Neural progenitor cell (in vitro differentiated cells): ENCODE data around the gene VPS13D. TPM values are rescaled to one million over a fixed set of nuclear protein-coding genes. Genes with fewer than 3 reads are reported as not detected.

ENCODE experiments used
- DNase-seq: peaks from one replicate; pipeline ENCODE4 v3.0.0-alpha.2; 2016; ENCODE audit warnings: low spot score
- H2AFZ ChIP-seq: fragments of 200-600 bp; sonication (generic); replicated peaks from 2 replicates; pipeline ENCODE4 v1.6.1; 2016; ENCODE audit warnings: antibody characterized with exemption
- H3F3A ChIP-seq: fragments of 200-600 bp; sonication (generic); 2 replicates; pipeline ENCODE4 v1.6.1; 2016; ENCODE audit warnings: antibody characterized with exemption, low read depth
- H3K27ac ChIP-seq: fragments of 200-600 bp; sonication (generic); 2 replicates; pipeline ENCODE4 v1.5.1; 2016; ENCODE audit warnings: mild to moderate bottlenecking
- H3K27me3 ChIP-seq: fragments of 200-600 bp; sonication (generic); 2 replicates; pipeline ENCODE4 v1.6.1; 2016; ENCODE audit warnings: mild to moderate bottlenecking, moderate library complexity
- H3K36me3 ChIP-seq: fragments of 200-600 bp; sonication (generic); 2 replicates; pipeline ENCODE4 v1.5.1; 2016
- H3K4me1 ChIP-seq: fragments of 200-600 bp; sonication (generic); 2 replicates; pipeline ENCODE4 v1.6.1; 2016; ENCODE audit warnings: mixed run types
- H3K4me2 ChIP-seq: fragments of 200-600 bp; sonication (generic); 2 replicates; pipeline ENCODE4 v1.6.1; 2016
- H3K4me3 ChIP-seq: fragments of 200-600 bp; sonication (generic); 2 replicates; pipeline ENCODE4 v1.5.1; 2016
- H3K79me2 ChIP-seq: fragments of 200-600 bp; sonication (generic); 2 replicates; pipeline ENCODE4 v1.6.1; 2016; ENCODE audit warnings: low read depth
- H3K9ac ChIP-seq: fragments of 200-600 bp; sonication (generic); 2 replicates; pipeline ENCODE4 v1.6.1; 2016
- H3K9me3 ChIP-seq: fragments of 200-600 bp; sonication (generic); 2 replicates; pipeline ENCODE4 v1.5.1; 2016; ENCODE audit warnings: low read depth
- H4K20me1 ChIP-seq: fragments of 200-600 bp; sonication (generic); 2 replicates; pipeline ENCODE4 v1.6.1; 2016; ENCODE audit warnings: low read depth
- H3K27ac Mint-ChIP-seq: 3 replicates; pipeline ENCODE4 v1.8.0; 2021; ENCODE audit warnings: mixed read lengths
- H3K27me3 Mint-ChIP-seq: 2 replicates; pipeline ENCODE4 v1.8.0; 2022; ENCODE audit warnings: low read depth, mild to moderate bottlenecking, inconsistent platforms, moderate library complexity, mixed read lengths; ENCODE audit not compliant: insufficient read depth
- H3K36me3 Mint-ChIP-seq: 3 replicates; pipeline ENCODE4 v1.8.0; 2021; ENCODE audit warnings: mixed read lengths
- H3K4me1 Mint-ChIP-seq: 3 replicates; pipeline ENCODE4 v1.8.0; 2021; ENCODE audit warnings: mixed read lengths
- H3K4me3 Mint-ChIP-seq: 3 replicates; pipeline ENCODE4 v1.8.0; 2021; ENCODE audit warnings: mild to moderate bottlenecking, moderate library complexity, mixed read lengths
- H3K9me3 Mint-ChIP-seq: 3 replicates; pipeline ENCODE4 v1.8.0; 2020; ENCODE audit warnings: mixed read lengths
- EZH2 ChIP-seq: fragments of 200-600 bp; sonication (generic); IDR thresholded peaks from 2 replicates; pipeline ENCODE4 v1.6.1; 2017; ENCODE audit warnings: antibody characterized with exemption, mild to moderate bottlenecking, moderate library complexity
- EZH2phosphoT487 ChIP-seq: fragments of 200-600 bp; sonication (generic); IDR thresholded peaks from 2 replicates; pipeline ENCODE4 v1.6.1; 2017; ENCODE audit warnings: antibody characterized with exemption
- total RNA-seq: library from RNA; depleted of rRNA; stranded (reverse); fragments of >200 nt; gene quantifications from 2 replicates; pipeline ENCODE4 v1.2.3, GENCODE V29; 2015; ENCODE audit warnings: low replicate concordance
- TF ChIP-seq, protein P1 (sequence below): fragments of 200-600 bp; sonication (generic); IDR thresholded peaks from 2 replicates; pipeline ENCODE4 v1.5.1; 2017; ENCODE audit warnings: antibody characterized with exemption, mild to moderate bottlenecking

VPS13D gene
- total RNA-seq, 1 donor from 2014 or later = 16.4 TPM

DNA sequence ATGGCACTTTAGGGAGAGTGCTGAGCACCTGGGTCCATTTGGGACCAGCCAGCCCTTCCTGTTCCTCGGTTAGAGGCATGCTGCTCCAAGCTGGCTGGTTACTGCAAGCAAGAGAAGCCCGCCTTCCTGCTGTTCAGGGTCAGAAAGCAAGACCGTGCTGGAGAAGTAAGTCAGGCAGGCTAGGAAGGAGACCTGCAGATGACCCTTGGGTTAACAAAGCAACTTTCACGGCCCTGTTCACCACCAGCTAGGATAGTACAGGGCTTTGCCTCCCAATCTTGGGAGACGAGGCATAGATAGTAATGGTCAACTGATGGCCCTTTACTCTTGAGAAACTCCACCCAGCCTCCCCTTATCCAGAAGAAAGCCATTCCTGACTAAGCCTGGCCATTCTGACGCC lies 252.1 kb downstream of the VPS13D start:
- Histone ChIP-seq H3K4me3 (no peak overlapping the region), H3K27ac (no peak overlapping the region), H3K4me1 (peaks cover 15% of the 10 kb centered on the region), H3K9ac (no peak overlapping the region), H3F3A (no peaks in the 10 kb centered on the region), H3K9me3 (no peaks in the 10 kb centered on the region), H3K27me3 (no peaks in the 10 kb centered on the region), H3K4me2 (no peak overlapping the region), H2AFZ (no peak overlapping the region), H3K79me2 (no peaks in the 10 kb centered on the region), H4K20me1 (no peaks in the 10 kb centered on the region), H3K36me3 (no peaks in the 10 kb centered on the region)
- TF ChIP-seq, protein P1, sequence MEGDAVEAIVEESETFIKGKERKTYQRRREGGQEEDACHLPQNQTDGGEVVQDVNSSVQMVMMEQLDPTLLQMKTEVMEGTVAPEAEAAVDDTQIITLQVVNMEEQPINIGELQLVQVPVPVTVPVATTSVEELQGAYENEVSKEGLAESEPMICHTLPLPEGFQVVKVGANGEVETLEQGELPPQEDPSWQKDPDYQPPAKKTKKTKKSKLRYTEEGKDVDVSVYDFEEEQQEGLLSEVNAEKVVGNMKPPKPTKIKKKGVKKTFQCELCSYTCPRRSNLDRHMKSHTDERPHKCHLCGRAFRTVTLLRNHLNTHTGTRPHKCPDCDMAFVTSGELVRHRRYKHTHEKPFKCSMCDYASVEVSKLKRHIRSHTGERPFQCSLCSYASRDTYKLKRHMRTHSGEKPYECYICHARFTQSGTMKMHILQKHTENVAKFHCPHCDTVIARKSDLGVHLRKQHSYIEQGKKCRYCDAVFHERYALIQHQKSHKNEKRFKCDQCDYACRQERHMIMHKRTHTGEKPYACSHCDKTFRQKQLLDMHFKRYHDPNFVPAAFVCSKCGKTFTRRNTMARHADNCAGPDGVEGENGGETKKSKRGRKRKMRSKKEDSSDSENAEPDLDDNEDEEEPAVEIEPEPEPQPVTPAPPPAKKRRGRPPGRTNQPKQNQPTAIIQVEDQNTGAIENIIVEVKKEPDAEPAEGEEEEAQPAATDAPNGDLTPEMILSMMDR = no peak
- TF ChIP-seq EZH2 = no peak
- no peak for TF ChIP-seq EZH2phosphoT487
- peaks cover 4% of the 10 kb centered on the region for H3K27me3 Mint-ChIP-seq
- peaks cover 23% of the 10 kb centered on the region for H3K4me1 Mint-ChIP-seq
- no peak for DNase-seq
- no peak overlapping the region for H3K27ac Mint-ChIP-seq
- no peaks in the 10 kb centered on the region for H3K9me3 Mint-ChIP-seq
- H3K4me3 Mint-ChIP-seq = no peak overlapping the region
- peaks cover 9% of the 10 kb centered on the region for H3K36me3 Mint-ChIP-seq

GRCh38 chr1:12482988-12483387 lies 253.2 kb downstream of the VPS13D start:
- no peak overlapping the region for H3K4me3 ChIP-seq
- no peaks in the 10 kb centered on the region for H3F3A ChIP-seq
- peaks cover 9% of the 10 kb centered on the region for H3K4me1 ChIP-seq
- no peaks in the 10 kb centered on the region for H4K20me1 ChIP-seq
- no peaks in the 10 kb centered on the region for H3K79me2 ChIP-seq
- H3K27me3 ChIP-seq = no peaks in the 10 kb centered on the region
- H3K4me2 ChIP-seq = no peak overlapping the region
- no peak for TF ChIP-seq EZH2
- TF ChIP-seq, protein P1 = no peak
- no peak for TF ChIP-seq EZH2phosphoT487
- no peak overlapping the region for H3K27ac Mint-ChIP-seq
- H3K9me3 ChIP-seq = no peaks in the 10 kb centered on the region
- H3K27me3 Mint-ChIP-seq = peaks cover 7% of the 10 kb centered on the region
- peaks cover 14% of the 10 kb centered on the region for H3K4me1 Mint-ChIP-seq
- no peaks in the 10 kb centered on the region for H3K36me3 ChIP-seq
- no peaks in the 10 kb centered on the region for H3K9me3 Mint-ChIP-seq
- H3K9ac ChIP-seq = no peak overlapping the region
- no peak overlapping the region for H2AFZ ChIP-seq
- H3K27ac ChIP-seq = no peak overlapping the region
- no peak for DNase-seq
- H3K4me3 Mint-ChIP-seq = no peak overlapping the region
- peaks cover 14% of the 10 kb centered on the region for H3K36me3 Mint-ChIP-seq

GRCh38 chr1:12485231-12486058 lies 255.6 kb downstream of the VPS13D start:
- Histone ChIP-seq H4K20me1 (no peaks in the 10 kb centered on the region), H3K9me3 (no peaks in the 10 kb centered on the region), H3K9ac (no peak overlapping the region), H3K4me3 (no peak overlapping the region), H3K79me2 (no peaks in the 10 kb centered on the region), H3K4me2 (no peak overlapping the region), H3K27ac (no peak overlapping the region), H3K27me3 (no peaks in the 10 kb centered on the region), H2AFZ (no peak overlapping the region), H3K36me3 (no peaks in the 10 kb centered on the region), H3F3A (peaks cover 5% of the 10 kb centered on the region), H3K4me1 (no peaks in the 10 kb centered on the region)
- Mint-ChIP-seq H3K36me3 (peaks cover 16% of the 10 kb centered on the region), H3K27ac (no peak overlapping the region), H3K27me3 (peaks cover 4% of the 10 kb centered on the region), H3K4me1 (peaks cover 8% of the 10 kb centered on the region), H3K9me3 (peaks cover 4% of the 10 kb centered on the region), H3K4me3 (no peak overlapping the region)
- no peak for DNase-seq
- TF ChIP-seq EZH2 = no peak
- TF ChIP-seq EZH2phosphoT487 = no peak
- TF ChIP-seq, protein P1 = no peak
